Fibroblast of skin of left quadriceps (primary cell): ENCODE results near the gene CHTF18.
"Not testable (repeated sequence)": the region's sequence is repeated elsewhere in the genome, so short reads cannot be mapped to it uniquely, and the experiment has no call there.

Experiments used
- DNase-seq, 2 experiments: peaks; one replicate each; pipeline ENCODE4 v3.0.0-alpha.2; 2013; ENCODE audit warnings: low read depth in 2 of 2

The CHTF18 gene

GRCh38 chr16:808085-808386 is 19.6 kb downstream of the CHTF18 start:
- DNase-seq: no peak

DNA sequence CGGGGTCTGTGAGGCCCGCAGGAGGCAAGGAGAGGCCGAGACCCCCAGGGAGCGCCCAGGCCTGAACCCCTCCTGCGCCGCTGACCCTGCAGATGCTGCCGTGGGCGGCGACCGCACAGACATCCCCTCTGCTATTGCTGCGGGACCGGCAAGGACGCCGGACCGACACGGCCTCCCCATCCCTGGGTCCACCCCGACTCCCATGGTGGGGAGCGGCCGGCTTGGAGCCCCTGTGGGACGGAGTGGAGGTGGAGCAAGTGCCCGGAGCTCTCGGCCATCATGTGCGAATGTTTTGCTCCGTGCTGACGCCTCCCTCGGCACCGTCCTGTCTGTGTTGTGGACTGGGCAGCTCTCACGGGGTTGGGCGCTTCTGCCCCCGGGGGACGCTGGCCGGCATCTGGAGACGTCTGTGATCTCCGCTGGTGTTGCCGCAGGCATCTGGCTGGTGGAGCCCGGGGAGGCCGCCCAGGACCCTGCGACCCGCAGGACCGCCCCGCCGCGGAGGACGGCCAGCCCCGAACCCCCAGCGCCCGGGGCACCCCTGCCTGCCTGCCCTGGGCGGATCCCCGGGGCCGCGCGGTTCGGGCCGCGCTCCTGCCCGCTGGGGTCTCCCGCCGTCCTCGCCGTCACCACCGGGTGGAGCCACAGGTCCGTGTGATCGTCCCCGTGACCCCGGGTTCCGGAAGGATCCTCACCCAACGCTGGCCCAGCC is 24.9 kb downstream of the CHTF18 start:
- DNase-seq: peak in 1 of 2 experiments; percentile 8

DNA sequence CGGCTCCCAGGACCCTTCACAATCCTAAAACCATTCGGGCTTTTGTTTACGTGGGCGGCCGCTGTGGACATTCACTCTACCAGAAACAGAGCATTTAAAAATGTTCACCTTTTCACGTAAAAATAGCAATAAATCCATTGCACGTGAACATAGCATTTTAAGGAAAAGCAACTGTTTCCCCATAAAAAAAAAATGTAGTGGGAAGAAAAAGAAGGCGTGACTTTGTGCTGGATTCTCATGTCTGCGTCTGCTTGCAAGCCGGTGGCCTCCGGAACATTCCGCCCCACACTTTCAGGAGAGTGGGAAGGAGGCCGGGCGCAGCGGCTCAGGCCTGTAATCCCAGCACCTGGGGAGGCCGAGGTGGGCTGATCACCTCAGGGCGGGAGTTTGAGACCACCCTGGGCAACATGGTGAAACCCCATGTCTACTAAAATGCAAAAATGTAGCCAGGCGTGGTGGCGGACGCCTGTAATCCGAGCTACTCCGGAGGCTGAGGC is 25.5 kb downstream of the CHTF18 start:
- DNase-seq: no peak

DNA sequence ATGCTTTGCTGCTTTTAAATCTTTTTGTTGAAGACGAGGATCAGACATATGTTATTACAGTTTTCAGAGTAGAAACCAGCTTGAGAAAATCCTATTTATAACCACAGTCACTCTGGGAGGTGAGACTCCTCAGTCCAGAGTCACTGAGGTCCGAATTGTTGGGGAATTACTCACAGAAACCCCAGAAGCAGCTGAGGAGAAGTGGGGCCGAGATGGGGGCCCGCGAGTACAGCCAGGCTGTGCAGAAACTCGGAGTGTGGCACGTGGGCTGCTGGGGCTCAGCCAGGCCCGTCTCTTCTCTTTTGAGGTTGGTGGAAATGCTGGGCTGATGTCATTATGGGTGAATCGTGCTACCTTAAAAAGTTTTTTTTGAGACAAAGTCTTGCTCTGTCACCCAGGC is 26.6 kb downstream of the CHTF18 start:
- peak; percentile 15 to 16 for DNase-seq

GRCh38 chr16:815861-816260 is 27.4 kb downstream of the CHTF18 start:
- DNase-seq: no peak

DNA sequence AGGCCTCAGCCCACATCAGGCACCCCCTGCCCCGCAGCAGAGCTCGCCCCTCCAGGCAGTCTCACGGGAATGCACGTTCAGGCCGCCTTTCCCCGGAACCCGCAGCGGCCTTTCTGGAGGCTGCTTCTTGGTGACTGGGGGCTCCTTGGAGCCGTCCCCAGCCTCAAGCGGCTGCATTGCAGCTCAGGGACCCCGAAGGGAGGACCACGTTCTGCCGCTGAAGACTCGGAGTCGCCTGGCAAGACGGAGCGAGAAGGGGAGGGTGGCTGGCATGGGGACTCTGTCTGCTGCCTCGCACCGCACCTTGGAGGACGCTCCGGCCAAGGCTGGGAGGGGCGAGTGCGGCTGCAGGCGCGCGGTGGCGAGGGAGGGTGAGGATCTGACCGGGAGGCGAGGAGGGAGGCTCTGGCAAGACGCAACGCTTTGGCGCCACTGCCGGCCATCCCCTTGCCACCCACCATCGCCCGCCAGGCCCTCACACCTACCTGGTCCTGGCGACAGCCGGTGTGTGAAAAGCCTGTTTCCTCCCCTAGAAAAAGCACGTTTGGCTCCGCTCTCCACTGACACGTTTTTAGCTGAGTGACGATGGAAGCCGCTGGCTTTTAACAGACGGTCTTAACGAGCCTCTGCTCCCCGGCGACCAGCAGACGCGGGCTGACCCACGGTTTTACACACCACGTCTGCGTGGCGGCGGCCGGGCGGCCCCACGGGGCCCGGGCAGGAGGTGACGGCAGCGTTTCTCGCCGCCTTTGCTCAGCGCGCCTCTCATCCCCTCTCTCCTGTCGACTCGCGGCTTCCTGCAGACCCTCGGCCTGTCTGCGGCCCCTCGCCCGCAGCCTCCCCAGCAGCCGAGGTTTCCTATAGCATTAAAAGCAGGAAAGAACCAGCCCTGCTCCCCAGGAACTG is 28.8 kb downstream of the CHTF18 start:
- no peak for DNase-seq

DNA sequence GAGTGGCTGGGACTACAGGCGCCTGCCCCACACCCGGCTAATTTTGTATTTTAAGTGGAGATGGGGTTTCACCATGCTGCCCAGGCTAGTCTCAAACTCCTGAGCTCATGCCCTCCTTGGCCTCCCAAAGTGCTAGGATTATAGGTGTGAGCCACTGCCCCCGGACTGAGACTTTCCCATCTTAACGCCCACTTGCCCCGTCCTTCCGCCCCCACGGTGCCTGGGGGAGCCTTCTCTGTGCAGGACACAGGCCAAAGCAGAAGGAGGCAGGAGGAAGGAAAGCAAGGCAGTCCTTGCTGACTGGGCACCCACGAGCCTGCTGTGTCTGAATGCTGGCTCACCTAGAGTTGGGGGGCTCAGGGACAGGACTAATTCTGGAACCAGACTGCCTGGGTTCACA is 29.7 kb downstream of the CHTF18 start:
- DNase-seq: no peak

- DNase-seq: no peak
Measured at GRCh38 chr16:818592-818991, 30.2 kb downstream of the CHTF18 start.

DNA sequence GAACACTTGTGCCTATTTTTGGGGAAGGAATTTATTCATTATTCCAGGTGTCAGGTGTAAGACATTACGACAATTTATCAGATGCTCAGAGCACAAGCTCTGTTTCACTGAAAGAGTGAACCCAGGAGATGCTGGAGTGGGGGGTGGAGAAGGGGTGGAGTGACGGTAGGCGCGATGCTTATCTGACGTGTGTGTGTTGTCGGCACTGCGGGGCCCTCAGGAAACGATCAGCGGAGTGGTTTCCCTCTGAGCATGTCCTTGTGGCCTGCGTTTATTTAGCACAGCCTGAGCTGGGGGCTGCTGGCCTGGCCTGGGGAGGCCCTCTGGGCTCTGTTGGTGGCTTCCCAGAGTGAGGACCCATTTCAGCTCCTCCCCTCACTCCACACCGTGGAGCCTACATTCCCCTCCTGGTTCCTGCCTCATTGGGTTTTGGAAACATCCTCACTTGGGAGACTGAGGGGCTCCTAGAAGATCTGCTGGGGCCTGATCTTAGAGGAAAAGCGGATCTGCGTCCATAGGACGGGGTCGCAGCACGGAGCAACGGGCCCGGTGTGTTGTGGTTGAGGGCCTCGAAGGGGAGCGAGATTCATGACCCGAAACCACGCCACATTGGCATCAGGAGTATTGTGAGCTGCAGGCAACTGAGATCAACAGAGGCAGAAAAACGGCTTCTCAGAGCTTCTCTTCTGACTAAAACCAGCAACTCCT is 31.1 kb downstream of the CHTF18 start:
- no peak for DNase-seq

DNA sequence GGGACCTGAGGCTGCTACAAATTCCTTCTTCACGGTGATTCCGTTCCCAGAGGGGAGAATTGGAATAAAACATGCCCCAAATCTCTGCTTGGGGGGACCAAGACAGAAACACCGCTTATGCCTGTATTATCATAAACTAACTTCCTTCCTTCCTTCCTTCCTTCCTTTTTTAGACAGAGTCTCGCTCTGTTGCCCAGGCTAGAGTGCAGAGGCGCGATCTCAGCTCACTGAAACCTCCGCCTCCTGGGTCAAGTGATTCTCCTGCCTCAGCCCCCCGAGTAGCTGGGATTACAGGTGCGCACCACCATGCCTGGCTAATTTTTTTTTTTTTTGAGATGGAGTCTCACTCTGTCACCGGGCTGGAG is 31.6 kb downstream of the CHTF18 start:
- DNase-seq: not testable (repeated sequence)

GRCh38 chr16:820748-821147 is 32.3 kb downstream of the CHTF18 start:
- no peak for DNase-seq

DNA sequence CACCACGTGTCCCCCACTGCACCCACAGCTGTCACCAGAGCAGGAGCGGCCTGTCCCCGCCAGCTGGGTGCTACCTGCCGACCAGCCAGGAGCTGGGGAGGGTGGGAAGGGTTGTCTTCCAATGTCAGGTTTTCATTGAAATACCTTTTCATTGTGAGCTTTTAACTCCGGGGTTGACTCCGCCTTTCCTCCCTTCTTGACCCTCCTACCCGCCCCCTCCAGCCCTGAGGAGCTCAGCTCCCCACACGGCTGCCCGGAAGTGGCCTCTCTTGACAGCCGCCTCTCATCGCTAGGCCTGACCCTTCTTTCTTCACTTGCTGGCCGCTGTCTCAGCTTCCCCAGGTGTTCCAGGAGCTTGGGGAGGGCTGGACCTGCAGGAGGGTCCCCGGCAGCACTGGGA is 33.3 kb downstream of the CHTF18 start:
- DNase-seq: no peak

GRCh38 chr16:822174-822908 is 33.9 kb downstream of the CHTF18 start:
- DNase-seq: no peak

DNA sequence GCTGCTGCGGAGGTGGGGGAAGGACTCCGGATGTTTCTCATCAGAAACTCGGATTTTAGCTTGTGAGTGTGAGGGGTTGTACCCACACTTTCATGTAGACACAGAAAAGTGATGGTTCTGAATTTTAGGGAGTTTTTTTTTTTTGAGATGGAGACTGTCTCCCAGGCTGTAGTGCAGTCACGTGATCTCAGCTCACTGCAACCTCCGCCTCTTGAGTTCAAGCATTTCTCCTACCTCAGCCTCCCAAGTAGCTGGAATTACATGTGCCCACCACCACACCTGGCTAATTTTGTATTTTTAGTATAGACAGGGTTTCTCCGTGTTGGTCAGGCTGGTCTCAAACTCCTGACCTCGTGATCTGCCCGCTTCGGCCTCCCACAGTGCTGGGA is 34.5 kb downstream of the CHTF18 start:
- no peak for DNase-seq

DNA sequence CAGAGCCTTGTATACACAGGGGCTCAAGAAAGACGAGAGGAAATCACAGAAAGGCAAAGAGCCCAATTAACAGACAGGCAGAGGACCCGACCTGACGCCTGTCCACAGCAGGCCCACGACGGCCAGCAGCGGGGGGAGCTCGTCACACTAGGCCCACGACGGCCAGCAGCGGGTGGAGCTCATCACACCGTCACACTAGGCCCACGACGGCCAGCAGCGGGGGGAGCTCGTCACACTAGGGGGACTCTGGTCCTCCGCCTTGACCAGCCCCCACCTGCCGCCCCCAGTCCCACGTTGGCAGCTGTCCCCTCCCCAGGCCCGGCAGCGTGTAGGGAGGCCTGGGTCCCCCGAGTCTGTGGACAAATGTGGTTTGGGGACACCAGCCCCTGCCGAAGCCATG is 35.8 kb downstream of the CHTF18 start:
- no peak for DNase-seq

- DNase-seq: no peak
Measured at GRCh38 chr16:824601-825000, 36.2 kb downstream of the CHTF18 start.

GRCh38 chr16:825341-826061 is 37.1 kb downstream of the CHTF18 start:
- DNase-seq: no peak

DNA sequence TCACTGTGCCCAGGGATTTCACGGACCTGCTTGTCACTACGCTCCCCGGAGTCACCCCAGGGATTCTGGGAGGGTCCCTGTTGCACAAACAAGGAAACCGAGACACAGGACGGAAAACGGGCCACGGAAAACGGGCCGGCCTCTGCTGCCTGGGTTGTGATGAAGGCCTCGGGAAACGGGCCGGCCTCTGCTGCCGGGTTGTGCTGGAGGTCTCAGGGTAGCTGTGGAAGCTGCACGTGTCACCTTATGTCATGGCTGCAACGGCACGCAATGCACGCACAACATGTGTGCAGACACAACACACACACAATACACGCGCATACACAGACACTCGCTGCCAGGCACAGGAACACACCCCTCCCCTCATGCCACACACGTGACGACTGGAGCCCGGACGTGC is 39.1 kb downstream of the CHTF18 start:
- no peak for DNase-seq

GRCh38 chr16:828891-829290 is 40.5 kb downstream of the CHTF18 start:
- DNase-seq: no peak

- no peak for DNase-seq
Measured at GRCh38 chr16:830107-830870, 41.9 kb downstream of the CHTF18 start.
